ENCODE measurements around the gene DIS3L. TPM values are rescaled to one million over a fixed set of nuclear protein-coding genes. Genes with fewer than 3 reads are reported as not detected.
"Not testable (repeated sequence)": the region's sequence is repeated elsewhere in the genome, so short reads cannot be mapped to it uniquely, and the experiment has no call there.

Gene DIS3L
- total and polyA plus RNA-seq, 2 of the 13 experiments (the other 11 are each of a cell fraction or from before 2014, with no cell fraction given) = 21.0 to 50.5 TPM

DNA sequence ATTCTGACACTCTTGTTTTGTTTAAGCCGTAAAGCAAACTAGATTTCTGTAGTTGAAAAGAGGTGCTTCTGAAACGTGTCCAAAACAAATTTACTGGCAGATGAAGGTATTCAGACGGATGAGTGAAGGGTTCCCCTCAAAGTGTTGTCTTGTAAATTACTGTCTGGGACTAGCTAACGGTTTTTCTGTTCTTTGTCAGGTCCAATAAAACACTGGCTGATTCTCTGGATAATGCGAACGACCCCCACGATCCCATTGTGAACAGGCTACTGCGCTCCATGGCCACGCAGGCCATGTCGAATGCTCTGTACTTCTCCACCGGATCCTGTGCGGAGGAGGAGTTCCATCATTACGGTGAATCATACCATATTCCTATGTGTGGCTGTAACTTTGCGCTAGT lies 35.4 kb downstream of the DIS3L start (continued):
- TF ChIP-seq, protein P1, sequence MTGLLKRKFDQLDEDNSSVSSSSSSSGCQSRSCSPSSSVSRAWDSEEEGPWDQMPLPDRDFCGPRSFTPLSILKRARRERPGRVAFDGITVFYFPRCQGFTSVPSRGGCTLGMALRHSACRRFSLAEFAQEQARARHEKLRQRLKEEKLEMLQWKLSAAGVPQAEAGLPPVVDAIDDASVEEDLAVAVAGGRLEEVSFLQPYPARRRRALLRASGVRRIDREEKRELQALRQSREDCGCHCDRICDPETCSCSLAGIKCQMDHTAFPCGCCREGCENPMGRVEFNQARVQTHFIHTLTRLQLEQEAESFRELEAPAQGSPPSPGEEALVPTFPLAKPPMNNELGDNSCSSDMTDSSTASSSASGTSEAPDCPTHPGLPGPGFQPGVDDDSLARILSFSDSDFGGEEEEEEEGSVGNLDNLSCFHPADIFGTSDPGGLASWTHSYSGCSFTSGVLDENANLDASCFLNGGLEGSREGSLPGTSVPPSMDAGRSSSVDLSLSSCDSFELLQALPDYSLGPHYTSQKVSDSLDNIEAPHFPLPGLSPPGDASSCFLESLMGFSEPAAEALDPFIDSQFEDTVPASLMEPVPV (CRISPR knock-in tag; IDR thresholded peaks at IDR 0.05) = no peak
- TF ChIP-seq ZNF75D (CRISPR knock-in tag; IDR thresholded peaks at IDR 0.05; ENCODE audit: borderline replicate concordance) (no peak), HOXA7 (CRISPR knock-in tag; IDR thresholded peaks at IDR 0.05) (no peak), ZNF33A (CRISPR knock-in tag; IDR thresholded peaks at IDR 0.05; ENCODE audit: borderline replicate concordance) (no peak), ELF3 (CRISPR knock-in tag; IDR thresholded peaks at IDR 0.05) (no peak), XBP1 (CRISPR knock-in tag; IDR thresholded peaks at IDR 0.05) (no peak), ZNF329 (CRISPR knock-in tag; IDR thresholded peaks at IDR 0.05; ENCODE audit: low read depth) (no peak)
- TF ChIP-seq, protein P2, sequence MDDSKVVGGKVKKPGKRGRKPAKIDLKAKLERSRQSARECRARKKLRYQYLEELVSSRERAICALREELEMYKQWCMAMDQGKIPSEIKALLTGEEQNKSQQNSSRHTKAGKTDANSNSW (CRISPR knock-in tag; IDR thresholded peaks at IDR 0.05; ENCODE audit: borderline replicate concordance) = no peak

DNA sequence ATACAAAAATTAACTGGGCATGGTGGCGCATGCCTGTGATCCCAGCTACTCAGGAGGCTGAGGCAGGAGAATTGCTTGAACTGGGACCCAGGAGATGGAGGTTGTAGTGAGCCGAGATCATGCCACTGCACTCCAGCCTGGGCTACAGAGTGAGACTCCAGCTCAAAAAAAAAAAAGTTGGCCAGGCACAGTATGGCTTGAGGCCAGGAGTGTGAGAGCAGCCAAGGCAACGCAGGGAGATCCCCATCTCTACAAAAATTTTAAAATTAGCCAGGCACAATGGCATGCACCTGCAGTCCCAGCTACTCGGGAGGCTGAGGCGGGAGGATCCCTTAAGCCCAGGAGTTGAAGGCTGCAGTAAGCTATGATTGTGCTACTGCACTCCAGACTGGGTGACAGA lies 55.2 kb downstream of the DIS3L start:
- FAIRE-seq; CTCF ChIA-PET (ENCODE audit: low intra/inter-chr PET ratio, low total read pairs): not testable (repeated sequence)

More for the DNA sequence above, 55.2 kb downstream of the DIS3L start:
- POLR2A ChIA-PET; H3K79me2 ChIP-seq (ENCODE audit: insufficient read depth, low read length); in situ Hi-C loops (cut with HindIII; ENCODE audit: extremely low pct_ligation_motif_present, low pct_unique_long_range_greater_than_20kb); H2AFZ ChIP-seq (ENCODE audit: low read length); H3K27ac ChIP-seq (ENCODE audit: extremely low read length, insufficient read depth, low read length); H4K20me1 ChIP-seq (ENCODE audit: insufficient read depth, low read length); BruUV-seq (replicated peaks); H3K4me2 ChIP-seq (ENCODE audit: low read depth, low read length); H3K27me3 ChIP-seq (ENCODE audit: control insufficient read depth in 1 of 2, insufficient read depth in 2 of 2, low read length in 2 of 2); H3K4me3 ChIP-seq (replicated peaks in 1 of 3; ENCODE audit: insufficient read depth in 1 of 3, low read depth in 2 of 3, low read length in 3 of 3); DNase-seq (ENCODE audit: low spot score); H3K4me1 ChIP-seq (ENCODE audit: insufficient read depth, low read length); H3K9me3 ChIP-seq (ENCODE audit: low read length); ATAC-seq; H3K9ac ChIP-seq (ENCODE audit: insufficient read depth, low read depth, low read length); intact Hi-C loops (cut with micrococcal nuclease; ENCODE audit: unreplicated experiment): not testable (repeated sequence)
- peaks cover 5 to 32% of the 10 kb centered on the region in 2 experiments; a peak in 3 of 5 replicates for H3K36me3 ChIP-seq (replicated peaks in 1 of 2; ENCODE audit: control insufficient read depth in 1 of 2, insufficient read depth in 2 of 2, low read length in 2 of 2)
- WGBS (ENCODE audit: low lambda C conversion rate) = 60% methylated on average over 5 of the region's 5 CpGs

Data from HepG2 (cell line).